GM21723 (cell line): ENCODE data around the gene ZDHHC14.
"Not testable (repeated sequence)": the region's sequence is repeated elsewhere in the genome, so short reads cannot be mapped to it uniquely, and the experiment has no call there.

Source experiments
- ATAC-seq: cut with Tn5 transposase; IDR thresholded peaks from one replicate; pipeline ENCODE4 v1.9.1; 2021; ENCODE audit warnings: mild to moderate bottlenecking, moderate library complexity; ENCODE audit not compliant: unreplicated experiment

The ZDHHC14 gene

DNA sequence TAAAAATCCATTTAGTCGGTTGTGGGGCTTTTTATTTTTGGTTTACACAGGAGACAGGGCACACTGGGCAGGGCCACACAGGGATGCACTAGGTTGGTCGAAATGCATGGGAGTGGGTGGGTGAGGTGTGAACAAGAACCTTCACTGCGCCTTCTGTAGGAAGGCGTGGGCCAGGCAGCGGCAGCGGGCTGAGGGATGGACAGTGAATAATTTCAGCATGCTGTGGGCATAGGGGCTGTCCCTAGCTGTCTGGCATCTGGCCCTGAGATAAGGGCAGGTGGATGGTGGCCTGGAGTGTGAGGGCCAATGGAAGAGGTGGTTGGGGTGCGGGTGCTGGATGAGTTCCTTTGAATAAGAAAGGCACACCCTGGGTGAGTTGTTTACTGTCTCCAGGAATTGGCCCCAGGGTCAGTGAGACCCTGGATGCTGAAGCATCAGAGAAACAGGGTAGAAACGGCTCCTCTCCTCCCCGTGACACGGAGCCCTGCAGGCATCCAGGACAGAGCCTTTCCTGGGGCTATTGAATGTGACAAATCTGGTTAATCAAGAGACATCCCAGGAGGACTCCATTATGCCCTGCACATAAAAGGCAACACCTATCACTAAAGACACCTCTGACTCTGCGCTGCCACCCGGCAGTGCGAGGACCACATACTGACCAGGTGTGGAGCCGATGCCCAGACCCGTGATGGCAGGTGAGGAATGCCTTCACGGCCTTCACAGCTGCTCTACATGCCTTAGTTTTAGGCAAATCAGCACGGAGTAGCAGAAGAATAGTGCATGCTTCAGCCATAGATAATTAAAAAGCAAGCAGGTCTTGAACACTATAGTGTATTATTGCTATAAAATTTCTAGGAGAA lies 319.0 kb downstream of the ZDHHC14 start:
- ATAC-seq: no peak

DNA sequence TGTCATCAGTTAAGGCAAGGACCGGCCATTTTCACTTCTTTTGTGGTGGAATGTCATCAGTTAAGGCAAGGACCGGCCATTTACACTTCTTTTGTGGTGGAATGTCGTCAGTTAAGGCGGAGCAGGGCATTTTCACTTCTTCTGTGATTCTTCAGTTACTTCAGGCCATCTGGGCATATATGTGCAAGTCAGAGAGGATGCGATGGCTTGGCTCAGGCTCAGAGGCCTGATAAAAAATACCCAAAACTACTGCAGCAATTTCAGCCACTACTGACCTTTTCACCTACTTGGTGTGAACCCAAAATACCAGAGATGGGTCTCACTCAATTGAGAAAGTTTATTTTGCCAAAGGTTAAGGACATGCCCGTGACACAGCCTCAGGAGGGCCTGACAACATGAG lies 325.4 kb downstream of the ZDHHC14 start:
- not testable (repeated sequence) for ATAC-seq

DNA sequence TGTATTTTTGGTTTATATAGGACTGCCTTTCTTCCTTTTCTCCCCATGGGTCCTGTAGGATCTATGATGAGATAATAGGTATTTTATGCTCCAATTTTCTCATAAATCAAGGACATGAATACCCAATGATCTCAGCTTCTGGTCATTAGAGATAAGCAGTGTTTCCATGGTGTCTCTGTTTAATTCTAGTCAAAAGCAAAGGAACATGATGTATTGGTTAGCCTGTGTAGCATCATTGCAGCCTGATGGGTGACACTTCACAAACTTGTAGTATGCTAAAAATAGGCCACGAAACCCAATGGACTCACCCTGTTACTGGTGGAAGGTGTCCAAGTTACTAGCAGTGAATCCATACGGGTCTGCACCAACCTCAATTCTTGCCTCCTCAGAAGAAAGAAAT lies 325.9 kb downstream of the ZDHHC14 start:
- no peak for ATAC-seq

DNA sequence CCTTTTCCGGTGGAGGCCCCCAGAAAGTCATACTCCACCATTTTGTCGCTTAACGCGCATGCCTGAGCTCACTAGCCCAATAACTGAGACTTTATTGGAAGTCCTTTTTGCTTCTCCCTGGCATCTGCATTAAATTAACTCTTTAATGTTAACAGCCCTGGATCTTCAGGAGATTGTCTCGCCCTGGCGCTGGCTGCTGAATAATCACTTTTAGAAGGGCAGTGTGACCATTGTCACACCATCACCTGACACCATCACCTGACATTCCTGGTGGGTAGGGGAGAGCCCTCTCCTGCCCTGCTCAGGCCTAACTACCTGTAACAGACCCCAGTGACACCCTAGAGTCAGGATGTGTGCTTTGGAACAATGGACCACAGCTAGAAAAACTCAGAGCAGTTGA lies 326.6 kb downstream of the ZDHHC14 start:
- no peak for ATAC-seq

DNA sequence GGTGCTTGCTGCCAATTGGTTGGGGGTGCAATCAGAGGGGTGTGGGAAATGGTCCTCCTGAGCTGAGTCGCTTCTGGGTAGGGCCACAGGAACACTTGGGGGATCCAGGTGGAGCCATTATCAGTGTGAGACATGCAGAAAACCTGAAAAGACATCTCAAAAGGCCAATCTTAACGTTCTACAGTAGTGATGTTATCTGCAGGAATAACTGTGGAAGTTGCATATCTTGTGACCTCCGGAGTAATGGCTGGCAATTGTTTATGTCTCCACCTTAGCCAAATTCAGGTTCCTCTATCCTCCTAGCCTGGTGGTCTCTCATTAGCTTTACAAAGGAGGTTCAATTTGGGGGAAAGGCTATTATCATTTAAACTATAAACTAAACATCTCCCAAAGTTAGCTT lies 327.2 kb downstream of the ZDHHC14 start:
- no peak for ATAC-seq

DNA sequence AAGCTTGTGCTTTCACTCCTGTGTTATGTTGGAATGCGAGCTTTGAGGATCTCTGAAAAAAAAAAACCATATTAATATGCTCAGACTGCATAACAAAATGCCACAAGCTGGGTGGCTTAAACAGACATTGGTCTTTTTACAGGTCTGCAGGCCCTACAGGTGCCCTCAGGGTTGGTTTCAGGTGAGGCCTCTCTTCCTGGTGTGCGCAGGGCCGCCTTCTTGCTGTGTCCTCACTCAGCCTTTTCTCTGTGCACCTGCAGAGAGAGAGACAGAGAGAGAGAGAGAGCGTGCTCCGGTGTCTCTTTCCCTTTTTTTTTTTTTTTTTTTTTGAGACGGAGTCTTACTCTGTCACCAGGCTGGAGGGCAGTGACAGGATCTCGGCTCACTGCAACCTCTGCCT lies 327.9 kb downstream of the ZDHHC14 start:
- no peak for ATAC-seq

DNA sequence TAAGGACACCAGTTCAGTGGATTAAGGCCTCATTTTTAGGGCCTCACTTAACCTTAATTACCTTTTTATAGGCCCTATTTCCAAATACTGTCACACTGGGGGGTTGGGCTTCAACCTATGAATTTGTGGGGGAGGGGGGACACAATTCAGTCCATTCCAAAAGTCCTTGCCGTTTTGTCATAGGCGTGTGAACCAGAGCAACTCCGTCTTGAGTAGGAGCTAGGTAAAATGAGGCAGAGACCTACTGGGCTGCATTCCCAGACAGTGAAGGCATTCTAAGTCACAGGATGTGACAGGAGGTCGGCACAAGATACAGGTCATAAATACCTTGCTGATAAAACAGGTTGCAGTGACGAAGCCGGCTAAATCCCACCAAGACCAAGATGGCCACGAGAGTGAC lies 328.6 kb downstream of the ZDHHC14 start:
- no peak for ATAC-seq

DNA sequence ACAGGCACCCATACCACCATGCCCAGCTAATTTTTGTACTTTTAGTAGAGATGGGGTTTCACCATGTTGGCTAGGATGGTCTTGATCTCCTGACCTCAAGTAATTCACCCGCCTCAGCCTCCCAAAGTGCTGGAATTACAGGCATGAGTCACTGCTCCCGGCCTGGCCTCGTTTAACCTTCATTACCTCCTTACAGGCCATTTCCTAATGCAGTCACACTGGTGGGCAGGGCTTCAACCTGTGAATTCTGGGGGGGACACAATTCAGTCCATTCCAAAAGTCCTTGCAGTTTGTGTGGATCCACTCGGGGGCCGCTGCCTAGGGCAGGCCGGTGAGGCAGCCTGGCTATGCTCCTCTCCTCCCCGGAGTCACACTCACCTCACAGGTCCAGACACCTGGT lies 329.6 kb downstream of the ZDHHC14 start:
- no peak for ATAC-seq

DNA sequence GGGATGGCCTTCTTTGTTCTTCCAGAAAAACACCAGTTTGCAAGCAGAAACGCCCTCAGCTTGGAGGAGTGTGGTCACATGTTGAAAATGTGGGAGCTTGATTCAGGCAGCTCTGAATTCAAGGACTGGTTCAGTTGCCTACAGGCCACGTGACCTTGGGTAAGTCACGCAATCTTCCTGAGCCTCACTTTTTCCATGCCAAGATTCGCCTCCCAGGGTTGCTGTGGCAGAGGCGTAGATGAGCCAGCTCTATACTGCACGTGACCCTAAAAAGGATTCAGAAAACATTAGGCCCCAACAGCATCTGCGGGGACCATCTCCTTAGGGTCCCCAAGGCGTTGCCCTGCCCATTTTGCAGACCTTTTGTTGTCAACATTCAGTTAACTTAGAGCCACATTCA lies 330.1 kb downstream of the ZDHHC14 start:
- ATAC-seq: no peak

DNA sequence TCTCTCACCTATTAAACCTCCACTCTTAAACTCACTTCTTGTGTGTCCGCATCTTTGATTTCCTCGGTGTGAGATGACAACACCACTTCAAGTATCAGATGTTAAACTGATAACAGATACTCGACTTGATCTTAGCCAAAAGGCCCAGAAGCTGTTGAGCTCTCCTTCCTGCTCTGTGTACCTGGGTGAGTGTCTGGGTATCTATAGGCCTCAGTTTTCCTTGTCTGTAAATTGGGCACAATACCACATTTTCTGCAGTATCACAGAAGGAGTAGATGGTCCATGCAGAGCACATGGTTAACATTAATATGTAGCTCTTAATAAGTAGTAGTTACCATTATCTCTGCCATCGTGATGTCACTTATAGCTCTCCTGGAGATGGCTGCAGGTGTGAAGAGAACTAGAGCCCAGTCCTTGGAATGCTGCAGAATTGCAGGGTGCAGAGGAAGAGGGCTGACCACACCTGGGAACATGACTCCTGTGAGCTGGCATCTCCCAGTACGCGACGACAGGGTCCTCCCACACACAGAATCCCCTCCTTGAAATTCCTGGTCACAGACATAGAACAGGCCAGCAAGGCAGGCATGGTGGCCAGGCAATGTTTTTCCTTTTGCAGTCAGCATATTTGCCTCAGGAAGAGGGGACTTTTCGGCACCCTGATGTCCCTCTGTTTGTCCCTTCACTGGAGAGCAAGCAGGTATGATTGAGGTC lies 331.8 kb downstream of the ZDHHC14 start:
- ATAC-seq: no peak

DNA sequence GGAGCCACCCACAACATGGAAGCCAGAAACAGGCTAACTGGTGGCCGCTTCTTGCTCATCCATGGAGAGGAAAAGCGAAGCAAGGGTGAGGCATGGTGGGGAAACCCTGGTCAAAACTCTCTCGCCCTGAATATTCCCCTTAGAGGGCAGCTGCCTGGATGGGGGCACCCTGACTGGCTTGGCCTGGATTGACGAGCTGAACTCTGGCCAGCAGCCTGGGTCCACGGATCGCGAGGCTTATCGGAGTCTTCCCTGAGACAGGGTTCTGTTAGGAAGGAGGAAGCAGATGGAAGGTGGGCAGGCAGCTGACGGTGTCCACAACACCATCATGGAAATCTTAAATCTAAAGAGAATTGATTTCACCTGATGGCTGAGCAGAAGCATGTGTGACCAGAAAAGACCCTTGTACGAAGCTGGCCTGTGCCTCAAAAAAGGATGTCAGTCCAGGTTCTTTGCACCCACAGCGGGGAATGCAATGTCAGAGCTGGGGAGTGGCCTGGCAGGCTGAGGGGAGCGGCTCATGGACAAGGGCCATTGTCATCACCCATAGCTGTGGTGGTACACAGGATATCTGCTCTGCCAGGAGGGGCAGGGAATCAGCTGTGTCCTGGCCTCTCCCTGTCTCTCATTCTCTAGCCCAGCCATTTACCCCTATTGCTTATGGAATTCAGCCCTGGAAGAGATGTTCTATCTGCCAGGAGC lies 332.6 kb downstream of the ZDHHC14 start:
- no peak for ATAC-seq

DNA sequence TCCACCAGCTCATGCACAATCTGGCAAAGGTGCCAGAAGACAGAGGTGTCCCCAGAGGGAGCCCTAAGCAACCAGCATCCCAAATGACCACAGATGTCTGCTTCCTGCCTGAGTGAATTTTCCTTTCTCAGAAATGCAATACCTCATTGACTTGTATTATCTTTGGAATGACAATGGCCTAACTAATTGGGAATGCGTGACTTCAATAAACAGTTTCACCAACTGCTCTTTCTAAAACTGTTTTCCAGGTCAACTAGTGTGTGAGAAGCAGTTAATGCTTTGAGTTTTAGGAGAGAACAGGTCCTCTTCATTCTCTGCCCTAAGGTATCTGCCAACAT lies 333.1 kb downstream of the ZDHHC14 start:
- ATAC-seq: no peak

DNA sequence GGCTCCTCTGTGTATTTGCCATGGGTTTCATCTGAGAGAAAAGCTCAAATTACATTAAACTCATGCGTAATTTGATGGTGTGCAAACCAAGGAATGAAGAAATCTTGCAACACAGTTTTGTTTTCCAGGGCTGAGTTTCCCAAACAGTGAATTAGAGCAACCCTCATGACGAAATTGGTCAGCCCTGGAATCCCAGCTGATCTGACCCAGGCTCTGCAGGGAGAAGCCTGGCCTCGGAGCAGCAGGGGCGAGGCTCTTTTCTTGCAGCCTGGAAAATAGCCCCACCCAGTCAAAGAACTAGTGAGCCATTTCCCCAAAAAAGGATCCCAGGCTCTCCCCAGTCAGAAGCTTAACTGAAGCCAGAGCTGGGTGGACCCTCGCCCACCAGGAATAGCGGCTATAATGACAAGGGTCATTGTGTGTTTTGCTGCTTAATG lies 334.8 kb downstream of the ZDHHC14 start:
- ATAC-seq: no peak

DNA sequence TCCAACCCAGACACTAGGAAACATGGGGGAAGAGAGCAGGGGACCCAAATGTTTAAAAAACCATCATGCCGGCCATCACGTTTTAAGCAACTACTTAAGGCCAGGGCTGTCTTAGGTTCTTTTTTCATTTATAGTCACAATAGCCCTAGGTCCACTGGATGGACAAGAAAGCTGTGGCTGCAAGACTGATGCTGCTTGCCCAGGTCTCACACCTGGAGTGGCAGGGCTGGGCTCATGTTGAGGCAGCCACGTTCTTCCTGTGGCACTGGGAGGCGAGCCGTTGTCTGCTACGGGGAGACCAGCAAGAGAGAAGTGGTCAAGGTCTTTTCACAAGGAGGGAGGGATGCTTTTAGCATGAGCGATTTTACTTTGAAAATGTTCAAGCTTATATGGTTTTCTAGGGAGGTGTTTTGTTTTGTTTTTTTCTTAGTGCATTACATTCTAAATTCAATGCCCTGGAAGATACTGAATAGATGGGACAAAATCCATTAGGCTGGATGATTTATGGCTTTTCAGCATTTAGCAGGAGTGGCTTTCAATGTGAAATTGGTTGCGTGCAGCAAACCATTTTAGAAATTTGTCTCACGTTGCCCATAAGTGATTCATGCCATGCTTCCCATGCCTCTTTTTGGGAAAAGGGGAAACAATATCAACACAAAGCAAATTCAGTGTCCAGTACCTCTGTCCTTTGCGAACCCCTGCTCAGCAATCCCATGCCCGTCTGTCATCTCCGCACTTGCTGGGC lies 335.4 kb downstream of the ZDHHC14 start:
- no peak for ATAC-seq

DNA sequence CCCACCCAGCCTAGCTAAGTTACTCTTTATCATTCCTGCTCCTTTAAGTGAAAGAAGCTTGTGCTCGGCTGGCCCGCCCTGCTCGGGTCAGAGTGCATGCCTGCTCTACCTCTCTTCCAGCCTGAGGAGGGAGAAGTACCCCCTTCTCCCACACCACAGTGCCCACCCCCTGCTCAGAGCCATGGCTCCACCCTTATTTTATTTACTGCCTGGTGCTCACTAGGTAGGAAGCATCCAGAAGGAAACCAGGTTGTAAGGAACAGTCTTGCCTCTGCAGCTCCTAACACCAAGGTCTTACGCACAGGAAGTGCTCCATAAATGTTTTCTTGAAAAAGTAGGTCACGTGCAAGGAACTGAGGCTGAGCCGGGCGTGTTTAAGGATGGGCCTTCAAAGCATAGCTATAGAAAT lies 336.4 kb downstream of the ZDHHC14 start:
- no peak for ATAC-seq

DNA sequence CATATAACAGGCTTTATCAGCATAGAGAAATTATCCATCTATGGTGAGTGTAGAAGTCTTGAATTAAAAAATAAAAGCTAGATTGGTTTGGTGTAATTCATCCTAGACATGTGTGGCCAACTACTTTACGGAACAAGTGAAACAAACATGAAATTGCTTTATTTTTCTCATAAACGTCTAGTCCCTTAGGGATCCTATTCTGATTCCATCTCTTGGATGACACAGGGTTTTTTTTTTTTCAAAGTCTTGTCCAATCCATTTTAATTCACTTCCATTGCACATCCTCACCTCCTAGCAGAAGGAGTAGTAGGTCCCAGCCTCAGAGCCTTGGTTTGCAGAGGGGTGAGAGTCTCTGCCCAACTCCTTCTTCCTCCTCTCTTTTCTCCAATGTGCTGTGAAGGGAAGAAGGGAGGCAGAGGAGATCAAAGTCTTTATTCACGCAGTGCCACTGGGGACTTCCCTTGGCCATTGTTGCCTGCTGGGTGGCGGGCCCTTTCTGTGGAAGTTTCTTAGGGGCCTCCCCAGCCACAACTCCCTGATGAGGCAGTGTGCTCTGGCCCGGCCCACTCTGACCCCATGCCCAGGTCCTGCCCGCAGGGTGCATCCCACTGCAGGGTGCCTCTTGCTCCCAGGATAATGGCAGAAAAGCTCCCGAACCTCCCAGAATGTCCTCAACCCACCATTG lies 337.7 kb downstream of the ZDHHC14 start:
- no peak for ATAC-seq

DNA sequence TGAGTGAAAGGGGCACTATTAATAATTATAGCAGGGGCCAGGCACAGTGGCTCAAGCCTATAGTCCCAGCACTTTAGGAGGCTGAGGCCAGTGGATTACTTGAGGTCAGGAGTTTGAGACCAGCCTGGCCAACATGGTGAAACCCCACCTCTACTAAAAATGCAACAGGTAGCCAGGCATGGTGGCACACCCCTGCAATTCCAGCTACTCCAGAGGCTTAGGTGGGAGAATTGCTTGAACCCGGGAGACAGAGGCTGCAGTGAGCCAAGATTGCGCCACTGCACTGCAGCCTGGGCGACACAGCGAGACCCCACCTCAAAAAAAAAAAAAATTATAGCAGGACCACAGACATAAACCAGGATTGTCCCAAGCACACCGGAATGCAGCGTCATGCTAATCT lies 340.0 kb downstream of the ZDHHC14 start:
- not testable (repeated sequence) for ATAC-seq

DNA sequence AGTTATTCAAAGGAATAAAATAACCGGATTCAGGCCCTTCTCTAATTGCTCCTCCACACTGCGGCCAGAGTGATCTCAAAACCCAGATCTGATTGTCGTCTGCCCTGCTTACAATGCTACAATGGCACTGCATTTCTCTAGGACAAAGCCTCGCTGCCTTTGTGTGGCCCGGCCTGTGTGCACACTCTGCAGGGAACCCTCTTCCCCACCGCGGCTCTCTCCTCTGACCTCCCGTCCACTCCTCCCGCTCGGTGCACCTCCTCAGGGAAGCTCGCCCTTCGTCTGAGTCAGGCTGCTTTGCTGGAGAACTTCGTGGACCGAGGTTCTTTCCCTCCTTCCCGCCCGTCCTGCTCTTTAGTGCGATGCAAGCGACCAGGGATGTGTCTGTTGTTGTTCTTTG lies 340.4 kb downstream of the ZDHHC14 start:
- no peak for ATAC-seq

DNA sequence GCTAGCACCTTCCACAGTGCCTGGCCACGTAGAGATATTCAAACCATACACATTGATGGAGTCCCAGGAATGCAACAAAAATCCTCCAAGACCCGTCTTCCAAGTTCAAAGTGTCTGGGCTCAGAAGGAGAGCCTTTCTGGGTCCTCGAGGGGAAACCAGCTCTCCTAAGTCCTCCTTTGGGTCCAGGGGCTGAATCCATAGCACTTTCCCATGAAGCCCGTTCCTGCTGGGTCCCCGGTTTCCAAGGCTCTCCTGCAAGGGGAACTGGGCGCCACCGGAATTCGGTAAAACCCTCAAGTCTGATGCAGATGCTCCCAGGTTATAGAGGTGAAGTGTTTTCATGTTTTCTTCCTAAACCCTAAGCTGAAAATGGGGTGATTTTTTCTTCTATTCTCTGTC lies 340.8 kb downstream of the ZDHHC14 start:
- no peak for ATAC-seq

DNA sequence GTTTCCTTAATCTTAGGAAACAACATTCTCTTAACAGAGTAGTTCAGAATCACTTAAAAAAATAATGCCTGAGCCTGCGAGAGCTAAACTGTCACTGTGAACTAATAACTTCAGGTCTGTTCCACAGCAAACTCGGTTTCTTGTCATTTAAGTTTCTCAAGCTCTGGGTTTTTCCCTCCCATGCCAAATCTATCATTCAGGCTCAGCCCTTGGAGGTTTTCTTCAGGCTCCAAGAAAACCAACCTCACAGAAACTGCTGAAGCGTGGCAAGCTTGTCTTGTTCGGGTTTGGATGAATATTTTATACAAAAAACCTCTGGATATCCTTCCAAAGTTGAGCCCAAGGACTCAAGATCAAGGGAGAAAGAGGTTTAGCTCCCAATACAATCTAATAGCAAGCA lies 342.4 kb downstream of the ZDHHC14 start:
- ATAC-seq: no peak
